GM19467 (cell line): ENCODE data around the gene TFCP2.
"Not testable (repeated sequence)": the region's sequence is repeated elsewhere in the genome, so short reads cannot be mapped to it uniquely, and the experiment has no call there.

Experiments
- ATAC-seq: cut with Tn5 transposase; IDR thresholded peaks from one replicate; pipeline ENCODE4 v1.9.1; 2021; ENCODE audit warnings: mild to moderate bottlenecking, moderate library complexity; ENCODE audit not compliant: unreplicated experiment

Gene TFCP2

DNA sequence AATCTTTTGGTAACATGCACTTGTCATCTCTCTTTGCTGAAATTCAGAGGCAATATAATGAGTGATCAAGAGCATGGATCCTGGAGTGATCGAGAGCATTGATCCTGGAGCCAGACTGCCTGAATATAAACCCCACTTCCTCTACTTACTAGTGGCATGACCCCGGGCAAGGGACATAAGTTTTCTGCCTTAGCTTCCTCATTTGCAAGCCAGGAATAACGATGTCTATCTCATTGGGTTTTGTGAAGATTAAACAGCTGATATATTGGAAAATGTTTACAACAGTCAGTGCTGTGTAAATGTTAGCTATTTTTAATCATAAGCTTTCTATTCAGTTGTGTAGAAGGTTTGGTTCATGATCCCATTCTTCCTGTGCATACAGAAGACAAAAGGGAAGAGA is 87.2 kb downstream of the TFCP2 start:
- no peak for ATAC-seq

GRCh38 chr12:51083126-51083833 is 89.7 kb downstream of the TFCP2 start, which contains the start of gene CSRNP2:
CSRNP2 (minus strand) TSS chr12:51083596; CDS start chr12:51076561, 7,035 bp downstream.
- ATAC-seq: peak; percentile 98

- no peak for ATAC-seq
These were observed 90.3 kb downstream of the TFCP2 start for GRCh38 chr12:51082561-51083125.

GRCh38 chr12:51081421-51081820 is 91.5 kb downstream of the TFCP2 start:
- ATAC-seq: no peak

- no peak for ATAC-seq
These were observed 92.8 kb downstream of the TFCP2 start for GRCh38 chr12:51080136-51080535.

- ATAC-seq: not testable (repeated sequence)
These were observed 94.1 kb downstream of the TFCP2 start for GRCh38 chr12:51078866-51079265.

GRCh38 chr12:51078346-51078745 is 94.6 kb downstream of the TFCP2 start:
- ATAC-seq: not testable (repeated sequence)

GRCh38 chr12:51077930-51078329 is 95.0 kb downstream of the TFCP2 start:
- no peak for ATAC-seq

GRCh38 chr12:51076236-51076930 is 96.6 kb downstream of the TFCP2 start:
- no peak for ATAC-seq

DNA sequence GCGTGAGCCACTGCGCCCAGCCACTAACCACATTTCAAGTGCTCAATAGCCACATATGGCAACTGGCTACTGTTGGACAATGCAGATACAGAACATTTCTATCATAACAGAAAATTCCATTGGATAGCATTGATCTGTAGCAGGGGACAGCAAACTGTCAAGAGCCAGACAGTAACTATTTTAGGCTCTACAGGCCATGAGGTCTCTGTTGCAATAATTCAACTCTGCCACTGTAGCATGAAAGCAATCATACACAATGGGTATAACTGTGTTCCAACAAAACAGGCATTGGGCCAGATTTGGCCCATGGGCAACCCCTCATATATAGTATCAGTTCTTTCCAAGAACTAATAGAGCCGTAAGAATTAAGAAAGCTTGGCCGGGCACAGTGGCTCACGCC is 97.5 kb downstream of the TFCP2 start:
- no peak for ATAC-seq

GRCh38 chr12:51071663-51072062 is 101.3 kb downstream of the TFCP2 start:
- ATAC-seq: no peak

DNA sequence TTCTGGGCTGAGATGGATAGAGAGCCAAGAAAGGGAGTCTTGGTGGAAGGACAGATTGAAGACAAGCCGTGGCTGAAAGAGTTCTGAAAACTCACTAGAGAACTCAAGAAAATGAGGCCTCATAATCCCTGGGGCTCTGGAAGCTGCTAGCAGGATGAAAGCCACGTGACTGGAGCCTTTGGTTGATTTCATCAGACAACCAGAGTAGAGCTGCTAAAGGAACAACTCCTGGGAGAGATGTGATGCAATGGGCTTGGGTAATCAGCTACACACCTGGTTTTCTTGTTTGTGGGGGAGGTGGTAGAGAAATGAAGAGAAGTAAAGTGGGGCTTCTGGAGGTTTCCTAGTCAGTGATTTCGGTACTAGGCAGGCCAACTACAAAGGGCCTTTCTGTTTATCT is 102.9 kb downstream of the TFCP2 start:
- ATAC-seq: no peak

DNA sequence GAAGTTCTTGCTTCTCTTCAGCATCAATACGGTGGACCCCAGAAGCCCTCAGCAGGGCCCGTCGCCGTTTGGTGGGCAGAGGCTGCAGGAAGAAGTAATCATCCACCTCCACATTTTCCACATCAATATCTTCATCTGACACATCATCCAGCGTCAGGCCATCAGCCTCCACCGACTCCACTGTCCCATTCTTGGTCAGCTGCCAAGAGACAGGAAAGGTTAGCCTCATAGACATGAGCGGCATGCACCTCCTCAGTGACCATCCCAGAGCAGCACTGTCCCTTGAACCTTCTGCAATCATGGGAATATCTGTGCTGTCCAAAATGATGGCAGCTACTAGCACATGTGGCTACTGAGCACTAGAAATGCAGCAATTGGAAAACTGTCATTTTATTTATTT is 105.2 kb downstream of the TFCP2 start:
- ATAC-seq: no peak

DNA sequence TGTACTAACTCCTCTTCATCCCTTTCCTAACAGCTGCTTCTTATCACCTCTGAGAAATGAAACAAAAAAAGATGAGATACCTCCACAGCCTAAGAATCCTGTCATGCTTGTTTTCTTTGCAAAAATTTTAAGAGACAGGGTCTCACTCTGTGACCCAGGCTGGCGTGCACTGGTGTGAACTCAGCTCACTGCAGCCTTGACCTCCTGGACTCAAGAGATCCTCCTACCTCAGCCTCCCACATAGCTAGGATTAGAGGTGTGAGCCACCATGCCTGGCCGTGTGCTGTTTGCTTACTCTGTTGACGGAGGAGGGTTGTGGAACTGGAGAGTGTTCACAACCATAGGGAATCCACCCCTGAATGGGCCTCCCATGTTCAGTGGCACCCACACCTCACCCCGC is 105.7 kb downstream of the TFCP2 start:
- ATAC-seq: no peak

DNA sequence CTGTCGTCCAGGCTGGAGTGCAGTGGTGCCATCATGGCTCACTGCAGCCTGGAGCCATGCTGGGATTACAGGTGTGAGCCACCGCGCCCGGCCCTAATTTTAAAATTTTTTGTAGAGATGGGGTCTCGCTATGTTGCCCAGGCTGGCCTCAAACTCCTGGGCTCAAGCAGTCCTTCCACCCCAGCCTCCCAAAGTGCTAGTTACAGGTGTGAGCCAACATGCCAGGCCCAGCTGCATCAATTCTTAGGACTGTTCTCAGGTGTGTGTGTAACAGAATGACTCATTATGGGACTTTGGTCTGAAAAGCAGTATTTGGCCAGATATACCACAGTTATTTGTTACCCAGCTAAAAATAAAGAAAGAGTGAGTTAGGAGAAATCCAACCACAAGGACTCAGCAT is 107.4 kb downstream of the TFCP2 start:
- ATAC-seq: no peak

- ATAC-seq: no peak
These were observed 110.1 kb downstream of the TFCP2 start for GRCh38 chr12:51062631-51063397.

DNA sequence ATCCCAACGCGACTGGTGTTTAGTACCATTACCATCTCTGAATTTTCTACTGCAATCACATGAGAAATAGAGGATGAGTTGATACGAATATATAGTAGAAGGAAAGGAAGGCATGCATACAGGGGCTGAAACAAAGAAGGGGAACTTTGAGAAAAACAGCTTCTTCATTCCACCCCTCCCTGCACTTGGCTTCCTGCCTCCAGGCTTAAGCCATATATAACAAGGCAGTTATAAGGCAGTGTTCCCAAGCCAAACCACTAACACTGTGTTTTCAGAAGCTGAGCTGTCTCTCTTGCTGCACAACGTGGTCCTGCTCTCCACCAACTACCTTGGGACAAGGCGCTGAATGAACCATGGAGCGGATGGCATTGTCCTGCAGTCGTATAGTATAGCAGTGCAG is 113.8 kb downstream of the TFCP2 start:
- no peak for ATAC-seq

DNA sequence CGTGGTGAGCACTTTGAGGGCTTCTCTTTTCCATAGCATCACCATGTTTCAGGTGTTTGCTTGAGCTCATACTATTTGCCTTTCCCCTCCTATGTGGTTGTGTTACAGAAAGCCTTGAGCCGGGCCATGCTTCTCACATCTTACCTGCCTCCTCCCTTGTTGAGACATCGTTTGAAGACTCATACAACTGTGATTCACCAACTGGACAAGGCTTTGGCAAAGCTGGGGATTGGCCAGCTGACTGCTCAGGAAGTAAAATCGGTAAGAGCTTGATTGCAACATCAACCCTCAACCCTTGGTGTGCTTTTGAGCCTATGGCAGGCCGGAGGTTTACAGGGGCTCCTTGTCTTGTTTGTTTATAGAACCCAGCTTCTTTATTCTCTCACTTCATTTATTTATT is 116.7 kb downstream of the TFCP2 start:
- no peak for ATAC-seq

DNA sequence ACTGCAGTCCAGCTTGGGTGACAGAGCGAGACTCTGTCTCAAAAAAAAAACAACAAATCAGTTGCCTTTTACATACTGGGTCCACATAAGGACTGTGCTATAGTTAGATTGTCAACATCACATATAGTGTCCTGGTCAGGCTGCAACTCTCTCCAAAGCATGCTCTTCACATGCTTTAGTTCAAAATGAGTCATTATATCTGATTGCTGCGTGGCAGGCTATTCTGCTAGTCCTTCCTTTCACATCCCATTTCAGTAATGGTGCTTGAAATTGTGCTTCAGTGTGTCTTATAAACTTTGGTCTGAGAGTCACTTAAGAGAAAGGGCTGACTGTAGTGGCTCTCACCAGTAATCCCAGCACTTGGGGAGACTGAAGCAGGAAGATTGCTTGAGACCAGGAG is 117.9 kb downstream of the TFCP2 start:
- no peak for ATAC-seq

- ATAC-seq: no peak
These were observed 121.1 kb downstream of the TFCP2 start for GRCh38 chr12:51051787-51052186.

DNA sequence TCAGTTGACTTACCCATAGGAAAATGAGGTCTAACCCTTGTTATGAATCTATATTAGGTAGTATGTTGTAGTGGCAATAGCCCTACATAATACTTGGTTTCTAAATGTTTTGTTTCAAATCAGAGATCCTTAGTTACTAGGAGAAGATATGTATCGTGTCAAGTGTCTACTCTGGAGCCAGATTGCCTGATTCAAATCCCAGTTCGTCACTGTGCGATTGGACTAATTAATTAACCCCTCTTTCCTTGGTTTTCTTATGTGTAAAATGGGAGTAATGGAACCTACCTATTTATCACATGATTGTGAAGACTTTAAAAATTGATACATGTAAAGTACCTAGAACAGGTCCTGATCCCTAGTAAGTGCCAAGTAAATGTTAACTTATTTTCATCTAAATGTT is 123.4 kb downstream of the TFCP2 start:
- no peak for ATAC-seq
